GM12801 (cell line): ENCODE measurements around the gene XPR1.

Source experiments
- CTCF ChIP-seq: IDR thresholded peaks from one replicate; pipeline ENCODE4 v1.5.1; 2011; ENCODE audit warnings: control low read depth; ENCODE audit not compliant: insufficient read length; ENCODE audit errors: extremely low read depth

Gene XPR1

GRCh38 chr1:180769889-180770288 lies 138.1 kb downstream of the XPR1 start:
- no peak for TF ChIP-seq CTCF

- no peak for TF ChIP-seq CTCF
Observed at GRCh38 chr1:180773210-180773865, 141.5 kb downstream of the XPR1 start.

GRCh38 chr1:180775801-180776200 lies 144.0 kb downstream of the XPR1 start:
- TF ChIP-seq CTCF: no peak

GRCh38 chr1:180777072-180777689 lies 145.4 kb downstream of the XPR1 start:
- TF ChIP-seq CTCF: no peak

- no peak for TF ChIP-seq CTCF
Observed at GRCh38 chr1:180778782-180779398, 147.1 kb downstream of the XPR1 start.

- no peak for TF ChIP-seq CTCF
Observed at GRCh38 chr1:180779584-180779983, 147.8 kb downstream of the XPR1 start.

- TF ChIP-seq CTCF: no peak
Observed at GRCh38 chr1:180781718-180782117, 149.9 kb downstream of the XPR1 start.
